Hepatic stellate cell (primary cell): ENCODE results near the gene CD7.
A peak's percentile ranks its signal among the peaks of the same experiment; 100 is the strongest.

ENCODE experiments used
- DNase-seq: peaks from one replicate; pipeline ENCODE4 v3.0.0; 2011; ENCODE audit warnings: low spot score

The CD7 gene

DNA sequence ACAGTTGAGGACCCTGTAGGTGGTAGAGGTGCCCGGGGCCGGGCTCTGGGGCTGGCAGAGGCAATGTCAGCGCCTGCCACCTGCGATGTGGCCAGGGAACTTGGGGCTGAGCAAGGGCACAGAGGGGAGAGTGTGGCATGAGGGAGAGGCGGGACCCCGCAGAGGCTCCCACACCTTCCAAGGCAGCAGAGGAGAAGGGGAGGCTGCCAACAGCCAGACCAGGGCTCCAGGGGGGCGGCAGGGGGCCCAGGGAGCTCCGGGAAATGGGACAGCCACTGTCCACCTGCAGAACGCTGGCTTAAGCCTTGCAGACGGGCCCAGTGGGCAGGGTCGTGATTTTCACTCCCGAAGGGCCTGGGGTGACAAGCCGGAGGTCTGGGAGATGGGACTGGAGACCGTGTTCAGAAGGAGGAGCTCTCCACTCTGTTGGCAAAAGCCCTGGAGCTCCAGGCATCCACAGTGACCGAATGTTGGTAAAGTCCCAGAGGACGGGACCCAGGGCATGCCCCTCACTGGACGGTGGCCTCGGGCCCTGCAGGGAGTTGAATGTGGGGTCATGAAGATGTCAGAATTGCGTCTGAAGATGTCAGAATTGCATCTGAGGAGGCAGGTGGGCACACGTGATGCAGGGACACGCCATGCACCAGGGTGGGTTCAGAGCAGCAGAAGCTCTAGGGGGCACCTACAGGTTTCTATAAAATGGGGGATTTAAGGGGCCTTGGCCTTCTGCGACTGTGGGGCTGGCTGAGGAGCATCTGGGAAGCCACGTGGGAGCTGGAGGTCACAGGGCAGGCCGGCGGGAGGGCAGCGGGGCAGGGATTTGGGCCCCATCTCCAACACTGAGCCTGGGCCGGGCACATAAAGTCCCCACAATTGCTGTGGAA, 18.6 kb downstream of the CD7 start:
- DNase-seq: no peak

DNA sequence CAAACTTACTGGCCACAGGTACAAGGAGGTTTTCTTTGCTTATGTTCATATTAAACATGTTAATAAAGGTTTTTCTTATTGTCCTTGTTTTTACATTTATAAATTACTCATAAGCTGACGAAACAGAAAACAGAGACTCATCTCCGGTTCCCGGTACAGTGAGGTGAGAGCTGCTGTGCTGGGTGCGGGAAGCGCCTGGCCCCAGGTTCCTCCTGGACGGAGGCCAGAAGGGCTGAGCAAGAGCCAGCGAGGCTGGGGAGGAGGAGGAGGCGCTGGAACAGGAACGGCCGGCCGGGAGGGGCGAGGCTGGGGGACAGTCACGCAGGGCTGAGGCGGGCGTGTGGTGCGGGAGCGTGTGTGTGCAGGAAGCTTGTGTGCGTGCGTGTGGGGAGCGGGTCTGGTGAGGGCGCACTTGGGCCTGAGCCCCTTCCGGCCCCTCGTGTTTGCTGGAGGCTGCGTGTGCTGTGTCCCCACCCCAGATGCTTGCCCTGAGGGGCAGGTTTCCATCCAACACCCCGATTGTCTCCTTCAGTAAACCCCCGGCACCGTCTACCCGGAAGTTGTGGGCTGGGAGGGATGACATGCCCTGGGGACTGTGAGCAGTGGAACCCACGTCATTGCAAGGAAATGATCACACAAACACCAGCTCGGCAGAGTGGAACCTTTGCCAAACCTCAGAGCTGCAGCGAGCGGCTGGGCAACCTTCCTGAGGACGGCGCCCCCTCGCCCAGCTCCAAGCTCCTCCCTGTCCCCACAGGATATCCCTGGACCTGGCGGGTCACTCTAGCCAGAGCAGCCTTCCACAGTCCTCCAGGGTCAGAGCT, 19.5 kb downstream of the CD7 start:
- peak; percentile 99 for DNase-seq

DNA sequence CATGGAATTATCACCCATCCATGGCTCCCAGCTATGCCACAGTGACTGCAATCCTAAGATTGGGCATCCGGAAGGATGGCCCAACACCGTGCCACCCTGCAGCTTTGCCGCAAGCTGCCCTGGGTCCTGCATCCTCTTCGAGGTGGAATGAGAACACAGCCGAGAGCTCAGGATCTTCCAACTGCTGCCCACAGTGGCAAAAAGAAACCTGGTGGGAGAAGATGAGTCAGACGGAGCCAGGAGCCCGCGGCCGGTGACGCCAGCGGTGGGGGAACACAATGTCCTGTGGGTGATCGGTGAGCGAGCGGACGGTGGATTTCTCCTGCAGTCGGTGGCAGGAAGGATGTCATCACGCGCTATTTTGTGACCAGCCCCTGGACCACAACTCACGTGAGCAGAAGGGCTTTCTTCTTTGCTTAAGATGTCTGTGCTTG, 20.1 kb downstream of the CD7 start:
- no peak for DNase-seq

DNA sequence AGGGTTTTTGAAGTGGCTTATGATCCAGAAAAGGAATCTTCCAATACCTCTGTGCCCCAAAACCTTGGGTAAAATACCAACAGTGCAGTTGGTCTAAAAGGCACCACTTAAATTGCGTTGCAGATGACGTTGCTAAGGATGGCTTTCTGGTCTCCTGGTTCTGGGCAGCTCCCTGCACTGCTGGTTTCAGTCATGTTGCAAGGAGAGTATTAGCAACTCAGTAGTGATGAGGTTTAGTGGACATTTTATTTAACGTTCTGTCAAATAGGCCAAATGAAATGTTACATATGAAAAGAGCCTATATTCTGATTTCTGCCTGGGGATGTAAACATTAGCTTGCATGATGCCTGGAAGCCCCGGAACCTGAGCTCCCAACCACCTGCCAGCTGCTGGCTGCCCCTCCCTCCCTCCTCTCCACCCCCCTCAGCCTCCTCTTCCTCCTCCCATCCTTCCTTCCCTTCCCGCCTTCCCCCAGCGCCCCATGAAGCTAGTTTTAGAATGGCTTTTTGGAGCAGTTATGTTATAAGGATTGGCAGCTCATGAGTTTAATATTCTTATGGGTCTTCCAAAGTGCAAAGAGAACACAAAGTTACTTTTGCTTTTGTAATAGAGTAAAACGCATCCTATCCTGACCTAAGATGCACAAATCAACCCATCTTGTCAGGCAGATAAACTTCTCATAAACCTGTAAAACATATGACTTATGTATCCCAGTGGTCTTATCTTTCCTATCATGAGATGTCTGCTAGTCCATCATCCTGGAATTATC, 20.7 kb downstream of the CD7 start:
- DNase-seq: no peak

DNA sequence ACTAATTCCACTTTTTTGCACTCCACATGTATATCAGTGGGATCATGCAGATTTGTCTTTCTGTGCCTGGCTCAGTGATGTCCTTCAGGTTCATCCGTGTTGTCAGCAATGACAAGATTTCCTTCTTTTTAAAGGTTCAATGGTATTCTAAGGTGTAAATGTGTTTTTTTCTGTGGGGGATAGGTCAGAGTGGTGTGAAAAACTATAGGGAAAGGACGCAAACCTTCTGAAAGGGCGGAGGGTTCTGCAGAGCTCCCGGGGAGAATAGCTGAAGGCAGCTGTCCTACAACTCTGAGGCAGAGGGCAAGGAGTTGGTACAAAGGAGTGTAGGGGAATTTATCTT, 22.0 kb downstream of the CD7 start:
- no peak for DNase-seq

DNA sequence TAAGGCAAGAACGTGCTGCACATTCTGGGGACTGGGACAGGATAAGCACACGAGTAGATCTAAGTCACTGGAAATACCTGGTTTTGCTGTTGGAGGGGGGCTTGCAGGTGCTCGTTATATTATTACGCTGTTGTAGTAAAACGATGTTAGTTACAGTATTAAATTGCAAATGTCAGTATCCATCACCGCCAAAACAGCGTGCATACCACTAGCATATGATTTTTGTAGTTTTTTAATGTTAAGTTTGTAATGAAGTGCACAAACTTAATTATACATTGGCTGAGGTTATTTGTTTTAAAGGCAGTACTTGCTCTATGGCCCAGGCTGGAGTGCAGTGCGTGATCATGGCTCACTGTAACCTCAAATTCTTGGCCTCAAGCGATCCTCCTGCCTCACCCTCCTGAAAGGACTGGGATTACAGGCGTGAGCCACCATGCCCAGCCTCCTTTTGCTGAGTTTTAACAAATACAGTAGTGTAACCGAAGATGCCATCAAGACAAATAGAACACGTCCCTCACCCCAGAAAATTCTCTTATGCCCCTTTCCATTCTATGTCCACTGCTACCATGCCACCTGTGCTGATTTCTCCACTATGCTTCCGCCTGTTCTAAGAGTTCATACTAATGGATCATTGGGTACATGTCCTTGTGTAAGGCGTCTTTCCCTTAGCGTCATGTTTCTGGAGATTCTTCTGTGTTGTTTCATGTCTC, 23.2 kb downstream of the CD7 start:
- no peak for DNase-seq

DNA sequence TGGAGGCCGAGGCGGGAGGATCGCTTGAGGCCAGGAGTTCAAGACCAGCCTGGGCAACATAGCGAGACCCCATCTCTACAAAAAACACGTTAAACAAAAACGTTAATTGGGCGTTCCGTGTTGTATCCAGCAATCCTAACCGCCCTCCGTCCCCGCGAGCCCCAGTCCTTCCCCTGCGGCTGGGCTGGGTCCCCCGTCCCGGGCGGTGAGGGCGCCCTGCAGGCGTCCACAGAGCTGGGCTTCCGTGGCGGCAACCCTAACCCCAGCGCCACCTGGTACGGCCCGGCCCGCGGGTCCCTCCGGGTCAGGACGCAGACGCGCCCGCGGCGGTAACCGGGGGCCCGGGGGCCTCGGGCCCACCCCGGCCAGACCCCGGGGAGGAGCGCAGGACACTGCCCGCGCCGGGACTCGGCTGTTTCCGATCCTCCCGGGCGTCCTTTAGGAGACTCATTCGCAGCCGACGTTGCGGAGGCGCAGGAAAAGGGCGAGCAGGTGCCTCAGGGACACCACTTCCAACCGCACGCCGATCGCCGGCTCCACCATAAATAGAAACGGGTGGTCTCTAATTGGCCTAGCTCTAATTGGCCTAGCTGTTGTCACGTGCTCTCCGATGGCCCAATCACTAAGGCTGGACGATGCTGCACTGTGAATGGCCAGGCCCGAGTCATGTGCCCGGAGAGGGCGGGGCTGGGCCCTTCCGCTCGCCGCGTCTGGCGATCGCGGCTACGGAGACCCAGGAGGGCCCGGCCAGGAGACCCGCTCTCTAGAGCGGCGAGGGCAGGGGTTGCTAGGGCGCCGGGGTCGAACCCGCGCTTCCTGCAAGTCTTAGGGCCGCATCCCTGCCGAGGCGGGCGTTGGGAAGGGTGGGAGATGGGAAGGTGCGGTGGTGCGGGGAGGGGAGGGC, 24.9 kb downstream of the CD7 start:
- DNase-seq: peak; percentile 100

DNA sequence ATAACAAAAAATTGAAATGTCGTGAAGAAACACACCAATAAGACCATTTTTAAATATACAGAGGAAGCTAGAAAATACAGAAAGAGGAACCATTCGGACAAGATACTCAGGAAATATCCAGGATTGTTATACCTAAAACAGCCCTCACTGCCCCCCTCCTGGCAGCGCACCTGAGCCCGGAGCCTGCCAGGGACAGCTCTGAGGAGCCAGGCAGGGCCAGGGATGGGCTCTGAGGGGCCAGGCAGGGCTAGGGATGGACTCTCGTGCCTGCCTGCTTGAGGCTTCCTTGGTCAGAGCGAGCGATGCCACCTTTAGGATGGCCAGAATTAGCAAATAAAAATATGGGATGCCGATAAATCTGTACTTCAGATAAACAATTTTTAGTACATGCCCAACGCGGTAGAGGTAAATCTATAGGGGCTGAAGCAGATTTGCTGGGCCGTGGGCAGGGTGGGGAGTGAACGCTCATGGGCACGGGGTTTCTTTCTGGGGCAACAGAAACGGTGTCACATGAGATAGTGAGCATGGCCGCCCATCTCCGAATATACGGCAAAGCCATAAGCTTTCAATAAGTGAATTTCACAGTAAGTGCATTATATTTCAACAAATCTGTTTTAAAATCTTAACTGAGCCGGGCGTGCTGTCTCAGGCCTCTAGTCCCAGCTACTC, 25.7 kb downstream of the CD7 start:
- no peak for DNase-seq

DNA sequence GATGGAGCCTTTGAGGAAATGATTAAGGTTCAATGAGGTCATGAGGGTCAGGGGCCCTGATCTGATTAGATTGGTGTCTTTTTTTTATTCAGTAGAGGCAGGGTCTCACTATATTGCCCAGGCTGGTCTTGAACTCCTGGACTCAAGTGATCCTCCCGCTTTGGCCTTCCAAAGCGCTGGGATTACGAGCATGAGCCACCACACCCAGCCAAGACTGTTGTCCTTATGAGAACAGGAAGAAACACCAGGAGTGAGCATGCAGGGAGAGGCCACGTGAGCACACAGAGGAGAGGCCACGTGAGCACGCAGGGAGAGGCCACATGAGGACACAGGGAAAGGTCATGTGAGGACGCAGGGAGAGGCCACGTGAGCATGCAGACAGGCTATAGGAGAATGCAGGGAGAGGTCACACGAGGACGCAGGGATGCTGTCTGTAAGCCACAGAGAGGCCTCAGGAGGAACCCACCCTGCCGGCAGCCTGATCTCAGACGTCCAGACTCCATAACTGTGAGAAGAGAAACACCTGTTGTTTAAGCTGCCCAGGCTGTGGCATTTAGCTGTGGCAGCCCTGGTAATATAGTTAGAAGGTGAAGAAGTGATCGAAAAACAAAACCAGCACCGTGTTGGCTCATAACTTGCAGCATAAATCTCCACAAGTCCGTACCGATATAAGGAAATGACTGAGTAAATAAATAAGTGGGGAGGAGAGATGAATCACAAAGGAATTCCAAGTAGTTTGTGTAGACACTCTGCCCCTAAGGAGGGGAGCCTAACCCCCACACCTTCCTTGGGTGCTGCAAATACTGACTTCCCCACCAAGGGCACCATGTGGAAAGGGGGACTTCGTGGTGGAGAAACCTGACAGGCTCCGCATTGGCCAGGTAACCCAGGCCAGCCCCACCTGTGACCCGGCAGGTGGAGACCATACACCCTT, 29.3 kb downstream of the CD7 start:
- peak; percentile 67 for DNase-seq

DNA sequence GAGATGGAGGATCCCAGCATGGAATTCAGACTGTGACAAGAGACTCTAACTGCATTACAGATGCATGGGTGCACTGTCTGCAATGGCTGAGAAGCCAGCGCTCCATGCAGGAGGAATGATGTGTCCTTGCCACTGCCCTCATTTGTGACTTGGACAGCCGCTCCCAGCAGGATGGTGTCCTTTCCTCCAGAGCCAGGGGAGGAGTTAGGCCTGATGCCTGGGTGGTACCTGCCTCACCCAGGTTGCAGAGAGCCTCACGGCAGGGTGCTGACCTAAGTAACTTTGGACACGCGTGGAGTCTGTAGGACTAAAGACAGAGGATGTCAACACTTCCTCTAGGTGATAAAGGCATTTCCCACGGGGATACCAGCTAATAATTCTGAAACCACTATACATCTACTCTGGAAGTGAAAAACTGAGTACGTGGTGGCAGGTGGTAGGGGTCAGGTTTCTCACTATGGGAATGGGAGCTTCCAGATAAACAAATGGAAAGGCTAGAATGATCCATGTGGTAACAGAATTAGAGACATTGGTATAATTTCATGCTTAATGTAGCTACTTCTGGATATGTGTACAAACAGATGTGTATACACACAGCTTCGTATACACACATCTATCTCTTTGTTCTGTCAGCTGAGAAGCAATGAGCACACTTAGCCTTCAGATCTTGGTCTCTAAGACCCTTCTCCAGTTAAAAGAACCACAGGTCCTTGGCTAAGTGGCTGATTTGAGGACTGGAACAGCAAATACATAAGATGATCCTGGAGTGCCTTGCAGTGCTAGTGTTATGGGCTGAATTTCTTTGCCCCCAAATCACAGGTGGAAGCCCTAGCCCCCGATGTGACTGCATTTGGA, 30.2 kb downstream of the CD7 start:
- DNase-seq: no peak

DNA sequence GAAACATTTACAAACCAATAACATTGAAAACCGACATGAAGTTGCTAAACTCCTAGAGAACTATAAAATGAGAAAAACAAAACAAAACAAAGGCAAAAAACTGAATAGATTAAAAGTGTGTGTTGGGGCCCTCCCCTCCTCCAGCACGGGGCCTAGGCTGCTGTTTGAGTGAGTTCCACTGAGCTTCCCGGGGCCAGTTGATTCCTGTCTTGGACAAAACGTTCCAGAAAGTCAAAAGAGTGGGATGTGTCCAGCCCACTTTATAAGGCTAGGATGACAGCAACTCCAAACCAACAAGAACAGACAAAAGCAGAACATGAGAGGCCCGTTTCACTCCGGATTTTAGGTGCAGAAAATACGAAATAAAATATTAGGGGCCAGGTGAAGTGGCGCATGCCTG, 32.3 kb downstream of the CD7 start:
- DNase-seq: no peak

DNA sequence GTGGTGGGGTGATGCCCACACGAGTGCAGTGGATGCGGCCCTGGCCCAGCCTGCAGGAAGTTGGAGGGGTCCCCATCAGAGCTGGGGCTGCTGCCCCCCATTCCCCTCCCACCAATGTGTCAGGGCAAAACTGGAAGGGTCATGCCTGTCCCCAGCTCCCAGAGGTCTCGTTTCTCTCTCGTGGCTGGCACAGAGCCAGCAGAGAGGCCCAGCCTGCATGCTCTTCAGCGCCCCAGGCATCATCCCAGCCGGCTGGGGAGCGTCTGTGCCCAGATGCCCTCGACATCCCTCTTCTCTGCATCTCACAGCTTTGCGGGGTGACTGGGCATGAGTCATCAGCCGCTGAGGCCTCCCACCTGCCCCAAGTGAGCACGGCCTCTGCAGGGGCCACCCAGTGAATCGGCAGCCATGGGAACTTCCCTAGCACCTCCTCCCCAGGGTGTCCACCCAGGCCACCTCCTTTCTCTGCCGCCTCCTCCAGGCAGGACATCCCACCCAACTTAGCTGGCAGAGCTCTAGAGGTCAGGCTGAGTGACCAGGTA, 34.1 kb downstream of the CD7 start:
- peak; percentile 81 for DNase-seq

DNA sequence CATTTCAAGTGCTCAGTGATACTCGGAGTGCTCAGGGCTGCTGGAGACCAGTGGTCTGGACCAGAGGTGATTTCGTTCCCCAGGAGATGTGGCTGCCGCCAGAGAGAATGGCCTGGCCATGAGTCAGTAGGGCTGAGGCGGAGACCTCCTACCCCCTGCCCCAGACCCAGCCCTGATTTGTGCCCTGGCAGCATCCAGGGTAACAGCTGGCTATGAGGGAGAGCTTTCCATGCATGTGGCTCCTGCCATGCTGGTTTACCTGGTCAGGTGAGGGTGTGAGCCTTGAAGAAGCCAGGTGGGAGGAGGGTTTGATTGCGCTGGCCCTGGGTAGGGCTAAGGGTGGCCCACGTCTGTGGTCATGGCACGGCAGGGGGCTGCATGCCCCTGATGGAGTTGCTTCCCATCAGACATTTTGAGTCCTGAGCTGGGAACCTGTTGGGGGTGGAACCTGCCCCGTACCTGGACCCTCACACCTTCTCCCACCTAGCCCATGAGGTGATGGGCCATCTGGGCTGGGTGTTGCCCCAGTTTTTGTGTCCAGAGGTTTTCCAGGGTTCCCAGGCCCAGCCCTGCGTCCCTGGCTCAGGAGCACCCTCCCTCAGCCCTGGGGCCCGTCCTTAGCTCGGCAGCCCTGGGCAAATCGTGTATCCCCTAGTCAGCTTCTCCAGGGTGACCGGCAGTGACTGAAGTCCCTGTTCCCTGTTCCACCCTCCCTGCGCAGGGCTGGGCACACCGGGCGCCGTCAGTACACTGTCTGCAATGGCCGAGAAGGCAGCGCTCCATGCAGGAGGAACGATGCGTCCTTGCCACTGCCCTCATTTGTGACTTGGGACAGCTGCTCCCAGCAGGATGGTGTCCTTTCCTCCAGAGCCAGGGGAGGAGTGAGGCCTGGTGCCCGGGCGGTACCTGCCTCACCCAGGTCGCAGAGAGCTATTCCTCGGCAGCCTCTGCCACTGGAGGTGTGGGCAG, 34.9 kb downstream of the CD7 start:
- DNase-seq: no peak

DNA sequence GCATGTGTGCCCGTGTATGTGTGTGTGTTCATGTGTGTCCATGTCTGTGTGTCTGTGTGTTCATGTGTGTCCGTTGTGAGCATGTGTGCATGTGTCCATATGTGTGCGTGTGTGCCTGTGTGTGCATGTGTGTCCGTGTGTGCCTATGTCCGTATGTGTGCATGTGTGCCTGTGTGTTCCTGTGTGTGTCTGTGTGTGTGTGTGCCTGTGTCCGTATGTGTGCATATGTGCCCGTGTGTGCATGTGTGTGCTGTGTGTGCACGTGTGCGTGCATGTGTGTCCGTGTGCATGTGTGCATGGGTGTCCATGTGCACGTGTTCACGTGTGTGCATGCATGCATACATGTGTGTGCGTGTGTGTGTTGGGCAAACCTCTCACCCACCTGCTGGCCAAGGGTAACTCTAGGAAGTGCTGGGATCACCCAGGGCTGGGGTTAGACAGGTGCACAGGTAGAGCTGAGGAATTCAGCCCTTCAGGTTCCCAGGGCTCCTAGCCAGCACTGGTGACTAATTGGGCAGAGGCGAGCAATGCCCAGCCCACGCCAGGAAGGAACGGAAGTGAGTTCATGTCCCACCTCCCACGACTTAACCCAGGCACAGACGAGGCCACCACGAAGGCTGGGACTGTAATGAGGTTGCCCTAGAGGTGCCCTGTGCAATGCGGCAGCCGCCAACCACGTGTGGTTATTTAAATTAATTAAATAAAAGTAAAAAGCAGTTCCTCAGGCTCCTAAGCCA, 35.7 kb downstream of the CD7 start:
- DNase-seq: no peak

DNA sequence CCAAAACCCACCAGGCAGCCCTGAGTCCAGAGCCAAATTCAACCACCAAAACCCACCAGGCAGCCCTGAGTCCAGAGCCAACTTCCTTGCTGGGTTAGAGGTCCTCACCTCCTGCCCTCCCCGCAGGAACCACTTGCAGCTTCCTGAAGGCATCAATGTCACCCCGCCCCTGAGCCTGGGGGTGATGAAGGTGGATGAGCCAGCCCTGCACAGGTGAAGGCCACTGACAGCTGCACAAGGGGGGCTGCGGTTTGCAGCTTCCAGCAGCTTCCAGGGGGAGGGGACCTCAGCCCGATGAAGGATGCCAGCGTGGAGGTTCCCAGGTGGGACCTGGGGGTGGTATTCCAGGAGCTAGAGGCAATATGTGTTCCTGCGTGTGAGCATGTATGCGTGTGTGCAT, 36.3 kb downstream of the CD7 start:
- DNase-seq: no peak

DNA sequence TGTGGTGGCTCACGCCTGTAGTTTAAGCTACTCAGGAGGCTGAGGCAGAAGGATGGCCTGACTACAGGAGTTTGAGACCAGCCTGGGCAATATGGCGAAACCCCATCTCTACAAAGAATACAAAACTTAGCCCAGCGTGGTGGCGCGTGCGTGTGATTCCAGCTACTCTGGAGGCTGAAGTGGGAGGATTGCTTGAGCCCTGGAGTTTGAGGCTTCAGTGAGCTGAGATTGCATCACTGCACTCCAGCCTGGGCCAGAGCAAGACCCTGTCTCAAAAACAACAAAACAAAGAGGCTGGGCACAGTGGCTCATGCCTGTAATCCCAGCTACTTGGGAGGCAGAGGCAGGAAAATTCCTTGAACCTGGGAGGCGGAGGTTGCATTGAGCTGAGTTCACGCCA, 36.9 kb downstream of the CD7 start:
- no peak for DNase-seq
